HepG2 (cell line): Measurements from ENCODE around the gene KRTAP3-1. TPM values are rescaled to one million over a fixed set of nuclear protein-coding genes. Genes with fewer than 3 reads are reported as not detected.

Experiments used
- AGO2 ChIP-seq: fragments of 200-400 bp; formaldehyde crosslinking; optimal IDR thresholded peaks from 2 replicates; pipeline ENCODE3; 2017; ENCODE audit warnings: mild to moderate bottlenecking, low read depth, low read length, moderate library complexity
- ATF4 ChIP-seq, 2 experiments: fragments of 450-650 bp in 1 of 2; sonication (generic) in 1 of 2; formaldehyde crosslinking; IDR thresholded peaks; 2 replicates each; pipeline versions ENCODE4 v1.5.0 to v1.8.0; 2020 to 2022; ENCODE audit warnings: mild to moderate bottlenecking in 1 of 2, missing genetic modification reagents in 1 of 2
- ATF5 ChIP-seq: sonication (generic); formaldehyde crosslinking; IDR thresholded peaks from 2 replicates; pipeline ENCODE4 v1.4.0; 2020; ENCODE audit warnings: mild to moderate bottlenecking, low read depth, missing genetic modification reagents
- CREBL2 ChIP-seq: sonication (generic); formaldehyde crosslinking; IDR thresholded peaks from 2 replicates; pipeline ENCODE4 v1.8.1; 2023; ENCODE audit warnings: missing genetic modification reagents, mild to moderate bottlenecking, borderline replicate concordance
- GMEB2 ChIP-seq: IDR thresholded peaks from 2 replicates; pipeline ENCODE4 v1.6.1; 2016; ENCODE audit warnings: missing biosample characterization, missing genetic modification reagents, low read depth
- MBD4 ChIP-seq: IDR thresholded peaks from 2 replicates; pipeline ENCODE4 v1.6.1; 2012; ENCODE audit warnings: low read length, inconsistent platforms, borderline replicate concordance
- NR2F2 ChIP-seq: IDR thresholded peaks from 2 replicates; pipeline ENCODE4 v1.6.1; 2012; ENCODE audit warnings: low read depth, inconsistent platforms, borderline replicate concordance
- TBP ChIP-seq: sonication (generic); formaldehyde crosslinking; IDR thresholded peaks from 2 replicates; pipeline ENCODE4 v1.5.0; 2020; ENCODE audit warnings: missing genetic modification reagents
- TBX3 ChIP-seq: fragments of 450-650 bp; IDR thresholded peaks from 2 replicates; pipeline ENCODE4 v1.6.1; 2017; ENCODE audit warnings: antibody characterized with exemption, mild to moderate bottlenecking, inconsistent platforms, borderline replicate concordance
- ZBTB21 ChIP-seq: sonication (generic); formaldehyde crosslinking; IDR thresholded peaks from 2 replicates; pipeline ENCODE4 v1.4.0; 2020; ENCODE audit warnings: missing genetic modification reagents
- ZFP36L2 ChIP-seq: sonication (generic); formaldehyde crosslinking; IDR thresholded peaks from 2 replicates; pipeline ENCODE4 v1.4.0; 2020; ENCODE audit warnings: missing genetic modification reagents
- ZNF441 ChIP-seq: sonication (generic); formaldehyde crosslinking; IDR thresholded peaks from 2 replicates; pipeline ENCODE4 v1.7.0; 2021; ENCODE audit warnings: missing genetic modification reagents, borderline replicate concordance
- ZNF609 ChIP-seq: sonication (generic); formaldehyde crosslinking; IDR thresholded peaks from 2 replicates; pipeline ENCODE4 v1.4.0; 2020; ENCODE audit warnings: mild to moderate bottlenecking, missing genetic modification reagents, borderline replicate concordance
- ZNF619 ChIP-seq: sonication (generic); formaldehyde crosslinking; IDR thresholded peaks from 2 replicates; pipeline ENCODE4 v1.4.0; 2020; ENCODE audit warnings: mild to moderate bottlenecking, missing genetic modification reagents
- ZNF704 ChIP-seq: sonication (generic); formaldehyde crosslinking; IDR thresholded peaks from 2 replicates; pipeline ENCODE4 v1.8.1; 2023; ENCODE audit warnings: mild to moderate bottlenecking, inconsistent platforms, moderate library complexity, missing genetic modification reagents, borderline replicate concordance
- ZNF790 ChIP-seq: sonication (generic); formaldehyde crosslinking; IDR thresholded peaks from 2 replicates; pipeline ENCODE4 v1.8.0; 2022; ENCODE audit warnings: missing genetic modification reagents, mild to moderate bottlenecking, borderline replicate concordance
- ZXDC ChIP-seq: sonication (generic); formaldehyde crosslinking; IDR thresholded peaks from 2 replicates; pipeline ENCODE4 v1.5.0; 2020; ENCODE audit warnings: mild to moderate bottlenecking, missing genetic modification reagents
- polyA plus RNA-seq, 8 experiments: library from polyadenylated mRNA; depleted of rRNA in 3 of 8; stranded (reverse) in 7 of 8; unstranded in 1 of 8; fragments of >200 nt; fragmentation: Illumina TruSeq in 4 of 8; extraction: Trizol in 4 of 8; gene quantifications; 2 replicates each; pipeline versions ENCODE4 v1.2.1 to v1.2.3, GENCODE V29; 2011 to 2016; ENCODE audit warnings: low read depth in 4 of 8, missing spikeins in 1 of 8, mixed read lengths in 1 of 8; ENCODE audit not compliant: insufficient read depth in 1 of 8
- total RNA-seq, 5 experiments: library from RNA; depleted of rRNA; stranded (reverse); fragments of >200 nt; fragmentation: Illumina TruSeq; extraction: Trizol; gene quantifications; 2 replicates each; pipeline ENCODE4 v1.2.3, GENCODE V29; 2016; ENCODE audit warnings: low read depth in 1 of 5

KRTAP3-1 gene
- total and polyA plus RNA-seq, 2 of the 13 experiments (the other 11 are each of a cell fraction or from before 2014, with no cell fraction given): 0.29 to 3.7 TPM

GRCh38 chr17:41009301-41009760, 403 bp upstream of the KRTAP3-1 start (continued):
- peak; percentile 82; the same call in 1 of the 2 replicates for TF ChIP-seq MBD4
- peak; percentile 99 for TF ChIP-seq TBX3
- TF ChIP-seq ZFP36L2 (CRISPR knock-in tag): no peak
- no peak for TF ChIP-seq ATF4 (CRISPR knock-in tag; IDR thresholded peaks at IDR 0.05)
- no peak for TF ChIP-seq TBP (CRISPR knock-in tag)
- TF ChIP-seq ZNF704 (CRISPR knock-in tag): no peak
- no peak for TF ChIP-seq ZNF441
- no peak for TF ChIP-seq AGO2
- peak; percentile 87 for TF ChIP-seq ZNF609
- TF ChIP-seq ZNF790: no peak
- TF ChIP-seq ZNF619 (CRISPR knock-in tag): no peak
- peak; percentile 70; the same call in 1 of the 2 replicates for TF ChIP-seq NR2F2
- no peak for TF ChIP-seq CREBL2
- no peak for TF ChIP-seq ZBTB21
- no peak for TF ChIP-seq GMEB2 (CRISPR knock-in tag)
- TF ChIP-seq ATF5 (CRISPR knock-in tag): no peak
- TF ChIP-seq ZXDC: no peak
